Smooth muscle cell (in vitro differentiated cells): Measurements from ENCODE around the gene AIRE. TPM values are rescaled to one million over a fixed set of nuclear protein-coding genes. Genes with fewer than 3 reads are reported as not detected.

Experiments
- DNase-seq: peaks from one replicate; lab custom pipeline; 2025; ENCODE audit not compliant: unreplicated experiment; lab: John Stamatoyannopoulos, UW
- H2AFZ ChIP-seq: fragments of 200-600 bp; sonication (generic); 2 replicates; pipeline ENCODE4 v1.6.0; 2016; ENCODE audit warnings: antibody characterized with exemption, low read depth, mild to moderate bottlenecking
- H3F3A ChIP-seq: fragments of 200-600 bp; sonication (generic); 2 replicates; pipeline ENCODE4 v1.6.0; 2017; ENCODE audit warnings: antibody characterized with exemption, low read depth
- H3K27ac ChIP-seq: fragments of 200-600 bp; sonication (generic); 2 replicates; pipeline ENCODE4 v1.5.1; 2016; ENCODE audit warnings: low read depth, mild to moderate bottlenecking
- H3K27me3 ChIP-seq: fragments of 200-600 bp; sonication (generic); 2 replicates; pipeline ENCODE4 v1.6.1; 2016; ENCODE audit warnings: low read depth, mild to moderate bottlenecking
- H3K36me3 ChIP-seq: fragments of 200-600 bp; sonication (generic); 2 replicates; pipeline ENCODE4 v1.5.1; 2016; ENCODE audit warnings: low read depth
- H3K4me1 ChIP-seq: fragments of 200-600 bp; sonication (generic); 2 replicates; pipeline ENCODE4 v1.5.1; 2016; ENCODE audit warnings: low read depth
- H3K4me2 ChIP-seq: fragments of 200-600 bp; sonication (generic); 2 replicates; pipeline ENCODE4 v1.6.0; 2016; ENCODE audit warnings: mild to moderate bottlenecking
- H3K4me3 ChIP-seq: fragments of 200-600 bp; sonication (generic); 2 replicates; pipeline ENCODE4 v1.5.1; 2016; ENCODE audit warnings: mild to moderate bottlenecking
- H3K79me2 ChIP-seq: fragments of 200-600 bp; sonication (generic); 2 replicates; pipeline ENCODE4 v1.6.0; 2016; ENCODE audit warnings: low read depth, mild to moderate bottlenecking
- H3K9ac ChIP-seq: fragments of 200-600 bp; sonication (generic); 2 replicates; pipeline ENCODE4 v1.6.0; 2016; ENCODE audit warnings: low read depth
- H3K9me3 ChIP-seq: fragments of 200-600 bp; sonication (generic); replicated peaks from 2 replicates; pipeline ENCODE4 v1.5.1; 2016; ENCODE audit warnings: low read depth
- H4K20me1 ChIP-seq: fragments of 200-600 bp; sonication (generic); 2 replicates; pipeline ENCODE4 v1.6.0; 2016; ENCODE audit warnings: low read depth
- WGBS: methylation state at CpG from one replicate; pipeline ENCODE4 v1.1.7; 2016; ENCODE audit warnings: low lambda C conversion rate; 5-methylcytosine and 5-hydroxymethylcytosine counted together
- polyA plus RNA-seq: library from polyadenylated mRNA; unstranded; fragments of >200 nt; fragmentation: Nextera tagmentation; extraction: Ambion mirVana; gene quantifications from 2 replicates; pipeline ENCODE4 v1.2.1, GENCODE V29; 2016
- small RNA-seq: library from RNA; depleted of rRNA; stranded (forward); fragments of <200 nt; gene quantifications from one replicate; pipeline ENCODE3, GENCODE V24; 2014
- total RNA-seq: library from RNA; depleted of rRNA; stranded (reverse); fragments of >200 nt; gene quantifications from 2 replicates; pipeline ENCODE4 v1.2.3, GENCODE V29; 2014
- TF ChIP-seq, protein P1 (sequence below): fragments of 200-600 bp; sonication (generic); IDR thresholded peaks from 2 replicates; pipeline ENCODE4 v1.5.1; 2017; ENCODE audit warnings: borderline replicate concordance, mild to moderate bottlenecking, antibody characterized with exemption; ENCODE audit not compliant: insufficient read depth, poor library complexity, severe bottlenecking

Gene AIRE
- total and polyA plus RNA-seq, 2 experiments from 2014 or later = 0.27 to 1.1 TPM

DNA sequence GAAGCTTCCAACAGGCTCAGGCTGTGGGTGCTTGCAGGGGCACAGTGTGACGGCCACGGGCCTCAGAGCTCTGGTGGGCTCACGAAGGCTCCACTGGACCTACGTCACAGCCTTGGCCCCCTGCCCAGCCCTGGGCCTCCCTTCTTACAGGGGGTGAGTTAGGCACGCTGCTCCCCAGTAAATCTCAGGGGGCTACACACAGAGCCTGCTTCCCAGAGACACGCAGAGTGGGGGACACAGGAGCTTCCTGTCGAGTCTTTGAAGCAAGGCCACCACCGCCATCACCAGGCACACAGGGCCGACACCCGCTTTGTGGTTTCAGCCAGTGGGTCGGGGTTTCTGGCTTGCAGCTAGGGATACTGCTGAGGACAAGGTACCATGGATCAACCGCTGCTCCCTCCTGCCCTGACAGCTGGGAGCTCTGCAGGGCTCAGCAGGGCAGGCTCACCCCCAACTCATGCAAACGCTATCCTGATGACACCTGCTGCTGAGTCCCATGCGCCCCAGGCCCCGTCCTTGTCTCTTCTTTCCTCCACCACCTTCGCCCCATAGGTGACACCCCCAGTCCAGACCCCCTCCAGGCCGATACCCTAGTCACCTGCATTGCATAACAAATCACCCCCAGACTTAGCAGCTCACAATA is 59.0 kb downstream of the AIRE start:
- no peak overlapping the region for H3K9ac ChIP-seq
- H4K20me1 ChIP-seq = no peaks in the 10 kb centered on the region
- H3F3A ChIP-seq = peaks cover 4% of the 10 kb centered on the region
- no peak overlapping the region for H2AFZ ChIP-seq
- DNase-seq = no peak
- TF ChIP-seq, protein P1, sequence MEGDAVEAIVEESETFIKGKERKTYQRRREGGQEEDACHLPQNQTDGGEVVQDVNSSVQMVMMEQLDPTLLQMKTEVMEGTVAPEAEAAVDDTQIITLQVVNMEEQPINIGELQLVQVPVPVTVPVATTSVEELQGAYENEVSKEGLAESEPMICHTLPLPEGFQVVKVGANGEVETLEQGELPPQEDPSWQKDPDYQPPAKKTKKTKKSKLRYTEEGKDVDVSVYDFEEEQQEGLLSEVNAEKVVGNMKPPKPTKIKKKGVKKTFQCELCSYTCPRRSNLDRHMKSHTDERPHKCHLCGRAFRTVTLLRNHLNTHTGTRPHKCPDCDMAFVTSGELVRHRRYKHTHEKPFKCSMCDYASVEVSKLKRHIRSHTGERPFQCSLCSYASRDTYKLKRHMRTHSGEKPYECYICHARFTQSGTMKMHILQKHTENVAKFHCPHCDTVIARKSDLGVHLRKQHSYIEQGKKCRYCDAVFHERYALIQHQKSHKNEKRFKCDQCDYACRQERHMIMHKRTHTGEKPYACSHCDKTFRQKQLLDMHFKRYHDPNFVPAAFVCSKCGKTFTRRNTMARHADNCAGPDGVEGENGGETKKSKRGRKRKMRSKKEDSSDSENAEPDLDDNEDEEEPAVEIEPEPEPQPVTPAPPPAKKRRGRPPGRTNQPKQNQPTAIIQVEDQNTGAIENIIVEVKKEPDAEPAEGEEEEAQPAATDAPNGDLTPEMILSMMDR = no peak
- no peaks in the 10 kb centered on the region for H3K4me1 ChIP-seq
- H3K36me3 ChIP-seq = no peaks in the 10 kb centered on the region
- no peak overlapping the region for H3K4me3 ChIP-seq
- H3K27ac ChIP-seq = no peak overlapping the region
- H3K9me3 ChIP-seq = no peaks in the 10 kb centered on the region
- H3K4me2 ChIP-seq = no peak overlapping the region
- WGBS = 92% methylated on average over 17 of the region's 17 CpGs
- H3K27me3 ChIP-seq = no peaks in the 10 kb centered on the region
- no peaks in the 10 kb centered on the region for H3K79me2 ChIP-seq

DNA sequence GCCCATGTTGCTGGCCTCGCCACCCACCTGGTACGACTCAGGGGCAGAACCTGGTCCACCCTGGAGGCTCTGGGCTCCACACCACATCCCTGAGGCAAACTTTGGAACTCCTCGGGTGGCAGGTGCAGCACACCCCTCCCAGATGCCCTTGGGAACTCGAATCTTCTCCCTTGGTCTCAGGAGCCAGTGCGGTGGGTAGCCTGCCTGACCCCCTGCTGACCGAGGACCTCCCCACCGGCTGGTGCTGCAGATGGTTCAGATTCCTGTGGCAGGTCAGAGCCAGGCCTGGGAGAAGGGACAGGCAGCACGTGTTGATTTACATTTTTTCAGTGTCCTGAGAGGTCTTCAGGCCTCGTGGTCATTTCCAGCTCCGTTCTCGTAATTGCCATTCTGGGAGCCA is 59.8 kb downstream of the AIRE start:
- Histone ChIP-seq H3K36me3 (no peaks in the 10 kb centered on the region), H3K9ac (no peak overlapping the region), H3K4me3 (no peak overlapping the region), H3K9me3 (no peaks in the 10 kb centered on the region), H3K27me3 (no peaks in the 10 kb centered on the region), H3K4me2 (no peak overlapping the region), H3F3A (no peaks in the 10 kb centered on the region), H4K20me1 (no peaks in the 10 kb centered on the region), H3K79me2 (no peaks in the 10 kb centered on the region), H3K4me1 (no peaks in the 10 kb centered on the region), H3K27ac (no peak overlapping the region), H2AFZ (no peak overlapping the region)
- no peak for DNase-seq
- WGBS = 80% methylated on average over 11 of the region's 11 CpGs
- TF ChIP-seq, protein P1 = no peak

DNA sequence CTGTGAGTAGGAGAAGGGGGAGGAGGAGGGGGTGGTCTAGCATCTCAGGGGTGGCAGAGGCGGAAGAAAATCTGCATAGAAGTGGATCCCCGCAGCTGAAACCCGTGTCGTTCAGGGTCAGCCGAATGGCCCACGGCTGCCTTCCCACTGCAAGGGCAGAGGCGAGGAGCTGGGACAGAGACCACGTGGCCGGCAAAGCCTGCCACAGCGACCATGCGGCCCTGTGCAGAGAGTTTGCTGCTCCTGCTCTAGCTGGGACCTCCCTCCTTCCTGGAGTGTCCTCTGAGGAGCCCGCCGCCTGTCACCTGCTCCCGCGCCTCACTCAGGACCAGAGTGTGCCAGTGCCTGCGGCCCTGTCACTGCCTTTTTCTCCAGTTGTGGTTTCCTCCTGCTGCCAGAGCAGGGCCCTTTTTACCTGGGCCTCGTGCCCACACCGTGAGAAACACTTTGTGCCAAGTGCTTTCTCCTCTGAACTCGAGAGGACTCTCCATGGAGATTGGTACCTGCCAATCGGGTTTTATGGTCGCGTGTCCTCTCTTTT is 62.3 kb downstream of the AIRE start:
- H3K9me3 ChIP-seq = no peaks in the 10 kb centered on the region
- H3K36me3 ChIP-seq = no peaks in the 10 kb centered on the region
- no peaks in the 10 kb centered on the region for H3K27me3 ChIP-seq
- H3K4me3 ChIP-seq = no peak overlapping the region
- H3K27ac ChIP-seq = no peak overlapping the region
- DNase-seq = no peak
- no peaks in the 10 kb centered on the region for H3K79me2 ChIP-seq
- no peak overlapping the region for H3K9ac ChIP-seq
- no peak overlapping the region for H3K4me2 ChIP-seq
- 87% methylated on average over 22 of the region's 22 CpGs for WGBS
- no peaks in the 10 kb centered on the region for H3F3A ChIP-seq
- no peak overlapping the region for H2AFZ ChIP-seq
- H3K4me1 ChIP-seq = no peaks in the 10 kb centered on the region
- H4K20me1 ChIP-seq = no peaks in the 10 kb centered on the region
- TF ChIP-seq, protein P1 = no peak

Small RNAs within 50 kb of the gene (small RNA-seq; reads per million reads assigned to genes)
- gene AP001059.3 = not detected

Other genes starting within 250 kb of the AIRE start
- gene PWP2, start 178.5 kb upstream of the AIRE start, total RNA-seq = 1.4 and 10.9 TPM in 2 replicates
- gene PWP2, start 178.5 kb upstream of the AIRE start, polyA plus RNA-seq = 0.38 and 0.76 TPM in 2 replicates
- 5.8 and 6.3 TPM in 2 replicates for gene GATD3, start 152.2 kb upstream of the AIRE start, total RNA-seq
- 4.1 and 4.6 TPM in 2 replicates for gene GATD3, start 152.2 kb upstream of the AIRE start, polyA plus RNA-seq
- 0.76 and 1.0 TPM in 2 replicates for gene ICOSLG, start 44.9 kb upstream of the AIRE start, total RNA-seq
- gene ICOSLG, start 44.9 kb upstream of the AIRE start, polyA plus RNA-seq = 0.73 and 1.3 TPM in 2 replicates
- not detected in 2 replicates for gene DNMT3L, start 24.0 kb upstream of the AIRE start, total RNA-seq
- not detected in 2 replicates for gene DNMT3L, start 24.0 kb upstream of the AIRE start, polyA plus RNA-seq
- 51.4 and 52.1 TPM in 2 replicates for gene PFKL, start 14.2 kb downstream of the AIRE start, total RNA-seq
- gene PFKL, start 14.2 kb downstream of the AIRE start, polyA plus RNA-seq = 162 and 178 TPM in 2 replicates
- 6.5 and 12.4 TPM in 2 replicates for gene CFAP410, start 53.5 kb downstream of the AIRE start, total RNA-seq
- gene CFAP410, start 53.5 kb downstream of the AIRE start, polyA plus RNA-seq = 21.7 and 28.3 TPM in 2 replicates
- gene TRPM2, start 67.7 kb downstream of the AIRE start, total RNA-seq = 0.31 TPM in 1 of 2 replicates, not detected in the other
- gene TRPM2, start 67.7 kb downstream of the AIRE start, polyA plus RNA-seq = not detected in 2 replicates
- 3.3 and 4.9 TPM in 2 replicates for gene LRRC3, start 169.6 kb downstream of the AIRE start, total RNA-seq
- gene LRRC3, start 169.6 kb downstream of the AIRE start, polyA plus RNA-seq = 5.3 and 5.8 TPM in 2 replicates